Mesenchymal stem cell (in vitro differentiated cells and primary cell): Measurements from ENCODE around the gene TCF4. TPM values are rescaled to one million over a fixed set of nuclear protein-coding genes. Genes with fewer than 3 reads are reported as not detected.
A peak's percentile ranks its signal among the peaks of the same experiment; 100 is the strongest.

Source experiments
- DNase-seq: peaks from one replicate; pipeline ENCODE4 v3.0.0-alpha.2; 2013
- H2AFZ ChIP-seq: one replicate; pipeline ENCODE4 v1.6.1; 2013; ENCODE audit warnings: low read depth, mild to moderate bottlenecking, control low read depth, inconsistent platforms, low read length, moderate library complexity
- H2AK5ac ChIP-seq: 2 replicates; pipeline ENCODE4 v1.6.1; 2013; ENCODE audit warnings: low read length, moderate library complexity, mild to moderate bottlenecking, inconsistent platforms; ENCODE audit not compliant: severe bottlenecking
- H2BK120ac ChIP-seq: one replicate; pipeline ENCODE4 v1.6.1; 2013; ENCODE audit warnings: low read depth, mild to moderate bottlenecking, inconsistent platforms, low read length, moderate library complexity
- H2BK12ac ChIP-seq, 2 experiments: one replicate each; pipeline ENCODE4 v1.6.1; 2013; ENCODE audit warnings: inconsistent platforms in 2 of 2, low read length in 2 of 2, mild to moderate bottlenecking in 2 of 2, moderate library complexity in 2 of 2, control low read depth in 1 of 2
- H2BK15ac ChIP-seq: one replicate; pipeline ENCODE4 v1.6.1; 2013; ENCODE audit warnings: mild to moderate bottlenecking, low read depth, inconsistent platforms; ENCODE audit not compliant: poor library complexity, severe bottlenecking
- H2BK5ac ChIP-seq: 2 replicates; pipeline ENCODE4 v1.6.1; 2013; ENCODE audit warnings: low read depth, mild to moderate bottlenecking, low read length, control low read depth, inconsistent platforms; ENCODE audit not compliant: poor library complexity, severe bottlenecking
- H3K14ac ChIP-seq, 2 experiments: one replicate each; pipeline ENCODE4 v1.6.1; 2013; ENCODE audit warnings: inconsistent platforms in 2 of 2, low read length in 2 of 2, control low read depth in 1 of 2, mild to moderate bottlenecking in 1 of 2, moderate library complexity in 1 of 2
- H3K18ac ChIP-seq, 2 experiments: one replicate each; pipeline ENCODE4 v1.6.1; 2013; ENCODE audit warnings: inconsistent platforms in 2 of 2, low read length in 2 of 2, control low read depth in 1 of 2, low read depth in 1 of 2, mild to moderate bottlenecking in 1 of 2
- H3K23ac ChIP-seq, 2 experiments: one replicate each; pipeline ENCODE4 v1.6.1; 2013; ENCODE audit warnings: inconsistent platforms in 2 of 2, low read length in 2 of 2, mild to moderate bottlenecking in 2 of 2, moderate library complexity in 2 of 2, control low read depth in 1 of 2
- H3K27ac ChIP-seq: 2 replicates; pipeline ENCODE4 v1.5.1; 2013; ENCODE audit warnings: mild to moderate bottlenecking, moderate library complexity, low read length, control low read depth, inconsistent platforms; ENCODE audit not compliant: poor library complexity, severe bottlenecking
- H3K27me3 ChIP-seq, 2 experiments: 2 replicates each; pipeline versions ENCODE4 v1.6.1 to v1.7.0; 2013; ENCODE audit warnings: low read length in 2 of 2, mild to moderate bottlenecking in 2 of 2, moderate library complexity in 2 of 2, control low read depth in 1 of 2, inconsistent platforms in 1 of 2; ENCODE audit not compliant: control insufficient read depth in 1 of 2, insufficient read depth in 1 of 2
- H3K36me3 ChIP-seq, 2 experiments: 2 replicates each; pipeline versions ENCODE4 v1.6.1 to v1.7.0; 2013; ENCODE audit warnings: low read length in 2 of 2, control low read depth in 1 of 2, inconsistent platforms in 1 of 2, low read depth in 1 of 2, mild to moderate bottlenecking in 1 of 2; ENCODE audit not compliant: insufficient read depth in 2 of 2, control insufficient read depth in 1 of 2
- H3K4ac ChIP-seq, 2 experiments: one replicate each; pipeline ENCODE4 v1.6.1; 2013; ENCODE audit warnings: inconsistent platforms in 2 of 2, low read length in 2 of 2, mild to moderate bottlenecking in 2 of 2, moderate library complexity in 2 of 2, control low read depth in 1 of 2, low read depth in 1 of 2
- H3K4me1 ChIP-seq: 2 replicates; pipeline ENCODE4 v1.6.1; 2013; ENCODE audit warnings: low read depth, low read length, control low read depth; ENCODE audit not compliant: control insufficient read depth, insufficient read depth
- H3K4me2 ChIP-seq: 2 replicates; pipeline ENCODE4 v1.6.1; 2013; ENCODE audit warnings: low read length, mild to moderate bottlenecking, inconsistent platforms; ENCODE audit not compliant: poor library complexity, severe bottlenecking
- H3K4me3 ChIP-seq, 2 experiments: 2 replicates each; pipeline versions ENCODE4 v1.5.1 to v1.7.0; 2013; ENCODE audit warnings: low read length in 2 of 2, mild to moderate bottlenecking in 2 of 2, control low read depth in 1 of 2, low read depth in 1 of 2; ENCODE audit not compliant: insufficient read depth in 1 of 2
- H3K79me1 ChIP-seq: replicated peaks from 2 replicates; pipeline ENCODE4 v1.6.1; 2013; ENCODE audit warnings: mild to moderate bottlenecking, control low read depth, low read length, inconsistent platforms; ENCODE audit not compliant: poor library complexity, severe bottlenecking
- H3K9ac ChIP-seq: 2 replicates; pipeline ENCODE4 v1.7.0; 2013; ENCODE audit warnings: mild to moderate bottlenecking, low read length, moderate library complexity
- H3K9me3 ChIP-seq: 2 replicates; pipeline ENCODE4 v1.7.0; 2013; ENCODE audit warnings: mild to moderate bottlenecking, low read length; ENCODE audit not compliant: control insufficient read depth
- H4K8ac ChIP-seq: one replicate; pipeline ENCODE4 v1.6.1; 2013; ENCODE audit warnings: inconsistent platforms, mild to moderate bottlenecking, low read length, moderate library complexity
- H4K91ac ChIP-seq: one replicate; pipeline ENCODE4 v1.6.1; 2013; ENCODE audit warnings: mild to moderate bottlenecking, low read length, inconsistent platforms
- WGBS: methylation state at CpG from one replicate; pipeline ENCODE4 v1.1.7; 2013; ENCODE audit warnings: mixed read lengths; 5-methylcytosine and 5-hydroxymethylcytosine counted together
- polyA plus RNA-seq, 2 experiments: library from polyadenylated mRNA; stranded (reverse); fragments of 200-250 nt; gene quantifications; one replicate each; pipeline ENCODE4 v1.2.3, GENCODE V29; 2013

The TCF4 gene
- 56.7 TPM for polyA plus RNA-seq (2013, experiment 1 of 2)
- 54.6 TPM for polyA plus RNA-seq (2013, experiment 2 of 2)

DNA sequence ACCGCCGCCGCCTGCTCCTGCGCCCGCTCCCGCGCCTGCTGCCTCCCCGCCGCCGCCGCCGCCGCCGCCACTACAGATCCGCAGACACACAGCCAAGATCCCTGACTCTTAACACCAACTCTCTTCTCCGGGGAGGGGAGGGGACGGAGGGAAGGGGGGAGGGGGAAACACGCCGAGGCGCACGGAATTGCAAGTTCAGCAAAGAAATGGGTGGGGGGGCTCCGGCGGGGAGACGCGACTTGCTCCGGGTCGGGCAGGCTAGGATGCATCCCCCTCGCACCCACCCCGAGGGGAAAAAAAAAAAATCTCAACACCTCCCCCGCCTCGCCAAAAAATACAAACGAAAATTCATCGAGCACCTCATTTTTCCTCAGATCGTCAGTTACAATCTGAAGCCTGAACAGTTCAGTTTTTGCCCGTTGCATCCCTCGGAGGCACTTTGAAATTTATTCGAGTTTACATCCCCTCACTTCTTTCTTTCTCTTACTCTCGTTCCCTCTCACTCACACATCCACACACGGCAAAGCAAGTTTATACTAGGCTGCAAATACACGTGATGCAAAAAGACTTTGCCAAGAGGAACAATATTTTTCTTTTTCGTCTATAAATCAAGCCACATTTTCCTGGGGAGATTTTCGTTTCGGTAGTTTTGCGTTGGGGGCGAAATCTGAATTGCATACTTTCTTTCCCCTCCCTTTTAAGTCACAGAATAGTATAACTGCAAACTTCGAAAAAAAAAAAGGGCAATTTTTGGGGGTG, at the start of gene TCF4:
TCF4 (minus strand) TSS at position 82 of the 759 bp plus-strand sequence. CDS start 1,076 bp downstream, outside the sequence.
- H2BK12ac ChIP-seq, result peak within 1 kb of the TSS in 1 of 2 experiments; percentile 90
- H2BK120ac ChIP-seq, result peak within 1 kb of the TSS; percentile 97
- H3K4ac ChIP-seq, result peak within 1 kb of the TSS in 1 of 2 experiments; percentile 69
- H3K14ac ChIP-seq, result peak within 1 kb of the TSS; percentile 76 to 98
- H3K9ac ChIP-seq, result peak within 1 kb of the TSS; percentile 98
- H3K9me3 ChIP-seq, result no peaks in the 10 kb centered on the region
- peak; percentile 73 for DNase-seq
- peak within 1 kb of the TSS; percentile 72 for H3K27ac ChIP-seq
- peak within 1 kb of the TSS; percentile 23 for H2BK15ac ChIP-seq
- peak within 1 kb of the TSS; percentile 63 for H2AFZ ChIP-seq
- H3K79me1 ChIP-seq, result peaks cover 4% of the 10 kb centered on the region
- H4K91ac ChIP-seq, result peak within 1 kb of the TSS; percentile 83
- H3K4me1 ChIP-seq, result peaks cover 4% of the 10 kb centered on the region
- H4K8ac ChIP-seq, result peak within 1 kb of the TSS; percentile 60
- peak within 1 kb of the TSS; percentile 75 to 94 for H3K4me3 ChIP-seq
- H3K4me2 ChIP-seq, result peak within 1 kb of the TSS; percentile 74
- peak within 1 kb of the TSS; percentile 66 for H2BK5ac ChIP-seq
- H2AK5ac ChIP-seq, result no peak within 1 kb of the TSS
- H3K27me3 ChIP-seq, result no peaks in the 10 kb centered on the region
- H3K18ac ChIP-seq, result peak within 1 kb of the TSS; percentile 85 to 97
- 2% methylated on average over 18 of the region's 46 CpGs for WGBS
- H3K36me3 ChIP-seq, result peaks cover 0 to 15% of the 10 kb centered on the region in 2 experiments
- no peak within 1 kb of the TSS for H3K23ac ChIP-seq

DNA sequence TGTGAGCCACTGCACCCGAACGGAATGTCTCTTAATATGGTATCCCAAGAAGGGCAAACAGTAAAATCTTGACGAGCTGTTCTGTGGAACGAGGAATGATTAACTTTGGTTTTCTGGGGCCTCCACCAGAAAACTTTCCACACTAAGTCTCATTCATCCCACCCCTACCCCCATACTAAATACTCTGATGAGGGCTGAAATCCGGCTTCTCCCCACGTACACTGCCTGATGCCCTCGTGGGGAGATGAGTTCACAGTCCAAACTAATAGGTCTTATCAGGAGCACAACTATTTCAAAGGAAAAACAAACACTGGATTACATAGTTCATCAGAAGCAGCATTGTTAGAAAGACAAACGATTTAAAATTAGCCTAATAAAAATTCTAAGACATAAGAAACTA, 49.2 kb upstream of the TCF4 start:
- 95% methylated on average over 7 of the region's 8 CpGs for WGBS
- H4K91ac ChIP-seq, result no peak overlapping the region

DNA sequence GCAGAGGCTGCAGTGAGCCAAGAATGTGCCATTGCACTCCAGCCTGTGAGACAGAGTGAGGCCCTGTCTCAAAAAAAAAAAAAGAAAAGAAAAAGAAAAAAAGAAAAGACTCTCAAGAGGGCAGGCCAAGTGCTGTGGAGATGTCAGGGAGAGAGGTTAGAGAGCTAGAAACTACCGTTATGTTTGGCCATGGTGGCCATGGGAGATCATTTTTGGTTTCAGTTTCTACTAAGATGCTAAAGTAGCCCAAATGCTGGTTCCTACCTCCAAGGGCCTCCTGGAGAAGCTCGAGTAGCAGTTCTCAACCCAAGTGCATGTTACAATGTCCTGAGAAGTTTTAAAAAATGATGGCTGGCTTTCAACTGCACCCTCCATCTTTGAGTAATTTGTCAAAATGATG, 47.4 kb upstream of the TCF4 start:
- no peak for DNase-seq
- H3K27me3 ChIP-seq, result no peaks in the 10 kb centered on the region

More for the DNA sequence above, 49.2 kb upstream of the TCF4 start:
- H2AK5ac ChIP-seq, result no peak overlapping the region
- no peak overlapping the region for H2BK15ac ChIP-seq
- H3K4ac ChIP-seq, result no peak overlapping the region
- no peak overlapping the region for H3K4me2 ChIP-seq
- no peaks in the 10 kb centered on the region for H3K4me1 ChIP-seq
- H2BK120ac ChIP-seq, result no peak overlapping the region
- no peak overlapping the region for H4K8ac ChIP-seq
- H3K36me3 ChIP-seq, result no peaks in the 10 kb centered on the region
- no peak overlapping the region for H2BK12ac ChIP-seq
- no peak overlapping the region for H3K18ac ChIP-seq
- H3K9me3 ChIP-seq, result peaks cover 3% of the 10 kb centered on the region
- no peak for DNase-seq
- H3K27ac ChIP-seq, result no peak overlapping the region
- no peaks in the 10 kb centered on the region for H3K27me3 ChIP-seq
- H3K79me1 ChIP-seq, result no peaks in the 10 kb centered on the region
- H3K23ac ChIP-seq, result no peak overlapping the region
- no peak overlapping the region for H2BK5ac ChIP-seq
- no peak overlapping the region for H3K9ac ChIP-seq
- H3K4me3 ChIP-seq, result no peak overlapping the region
- no peak overlapping the region for H3K14ac ChIP-seq
- H2AFZ ChIP-seq, result no peak overlapping the region

DNA sequence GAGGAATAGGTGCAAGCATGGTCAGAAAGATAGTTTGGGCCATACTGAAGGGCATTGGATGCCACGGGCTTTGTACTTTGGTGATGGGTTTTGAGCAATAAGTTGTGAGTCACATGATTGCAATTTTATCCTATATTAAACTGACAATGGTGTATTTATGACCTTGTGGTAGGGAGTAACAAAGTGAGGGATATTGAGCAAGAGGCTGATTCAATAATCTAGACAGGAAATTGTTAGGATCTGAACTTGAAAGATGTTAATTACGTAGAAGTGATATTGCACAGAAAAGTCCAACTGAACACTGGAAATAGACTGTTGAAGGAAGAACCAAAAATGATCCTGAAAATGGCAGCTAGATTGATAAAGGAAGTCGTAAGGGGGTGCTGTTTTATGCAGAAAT, 46.6 kb upstream of the TCF4 start:
- no peak overlapping the region for H2BK15ac ChIP-seq
- no peak overlapping the region for H3K4me3 ChIP-seq
- H3K27ac ChIP-seq, result no peak overlapping the region
- 48% methylated on average over 3 of the region's 3 CpGs for WGBS
- H3K18ac ChIP-seq, result no peak overlapping the region
- H4K8ac ChIP-seq, result no peak overlapping the region
- no peaks in the 10 kb centered on the region for H3K9me3 ChIP-seq
- no peak overlapping the region for H3K9ac ChIP-seq
- H3K36me3 ChIP-seq, result no peaks in the 10 kb centered on the region
- H3K4ac ChIP-seq, result no peak overlapping the region
- H3K14ac ChIP-seq, result no peak overlapping the region
- H2AFZ ChIP-seq, result no peak overlapping the region
- no peak overlapping the region for H2BK120ac ChIP-seq
- no peaks in the 10 kb centered on the region for H3K27me3 ChIP-seq
- H3K4me2 ChIP-seq, result no peak overlapping the region
- no peak overlapping the region for H2BK5ac ChIP-seq
- H2AK5ac ChIP-seq, result no peak overlapping the region
- no peaks in the 10 kb centered on the region for H3K79me1 ChIP-seq
- H2BK12ac ChIP-seq, result no peak overlapping the region
- DNase-seq, result peak; percentile 73
- H3K23ac ChIP-seq, result no peak overlapping the region
- no peak overlapping the region for H4K91ac ChIP-seq
- H3K4me1 ChIP-seq, result no peaks in the 10 kb centered on the region

More for the DNA sequence above, 47.4 kb upstream of the TCF4 start:
- H3K9me3 ChIP-seq, result no peaks in the 10 kb centered on the region
- no peak overlapping the region for H2AK5ac ChIP-seq
- H2BK5ac ChIP-seq, result no peak overlapping the region
- H2BK15ac ChIP-seq, result no peak overlapping the region
- H3K27ac ChIP-seq, result no peak overlapping the region
- no peaks in the 10 kb centered on the region for H3K79me1 ChIP-seq
- no peak overlapping the region for H3K14ac ChIP-seq
- H3K9ac ChIP-seq, result no peak overlapping the region
- WGBS, result 50% methylated on average over 2 of the region's 2 CpGs
- no peak overlapping the region for H3K4me3 ChIP-seq
- no peak overlapping the region for H2BK12ac ChIP-seq
- H3K4me2 ChIP-seq, result no peak overlapping the region
- no peaks in the 10 kb centered on the region for H3K4me1 ChIP-seq
- H3K18ac ChIP-seq, result no peak overlapping the region
- H4K8ac ChIP-seq, result no peak overlapping the region
- H2AFZ ChIP-seq, result no peak overlapping the region
- H3K23ac ChIP-seq, result no peak overlapping the region
- H3K36me3 ChIP-seq, result no peaks in the 10 kb centered on the region
- H3K4ac ChIP-seq, result no peak overlapping the region
- H4K91ac ChIP-seq, result no peak overlapping the region
- no peak overlapping the region for H2BK120ac ChIP-seq
